Measurements from ENCODE around the gene TENT5A.

TENT5A gene

GRCh38 chr6:81770381-81770780, 17.9 kb upstream of the TENT5A start:
- no peak for DNase-seq

DNA sequence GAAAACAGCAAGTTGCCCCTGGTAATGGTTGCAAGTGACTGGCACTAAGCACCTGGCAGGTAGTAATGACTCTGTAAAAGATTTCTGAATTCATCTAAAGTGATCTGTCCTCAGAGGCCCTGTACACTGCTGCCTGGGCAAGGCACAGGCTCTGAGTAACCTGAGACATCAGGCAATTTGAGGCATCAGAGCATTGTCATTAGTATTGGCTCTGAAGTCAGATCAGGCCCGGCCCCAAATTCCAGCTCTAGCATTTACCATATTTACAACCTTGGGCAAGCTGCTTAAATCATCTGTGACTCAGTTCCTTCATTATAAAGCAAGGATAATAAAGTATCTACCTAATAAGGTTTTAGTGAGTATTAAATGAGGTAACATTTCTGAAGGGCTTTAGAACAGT, 17.3 kb upstream of the TENT5A start:
- DNase-seq: peak; percentile 55

GRCh38 chr6:81768150-81768942, 15.9 kb upstream of the TENT5A start:
- no peak for DNase-seq

DNA sequence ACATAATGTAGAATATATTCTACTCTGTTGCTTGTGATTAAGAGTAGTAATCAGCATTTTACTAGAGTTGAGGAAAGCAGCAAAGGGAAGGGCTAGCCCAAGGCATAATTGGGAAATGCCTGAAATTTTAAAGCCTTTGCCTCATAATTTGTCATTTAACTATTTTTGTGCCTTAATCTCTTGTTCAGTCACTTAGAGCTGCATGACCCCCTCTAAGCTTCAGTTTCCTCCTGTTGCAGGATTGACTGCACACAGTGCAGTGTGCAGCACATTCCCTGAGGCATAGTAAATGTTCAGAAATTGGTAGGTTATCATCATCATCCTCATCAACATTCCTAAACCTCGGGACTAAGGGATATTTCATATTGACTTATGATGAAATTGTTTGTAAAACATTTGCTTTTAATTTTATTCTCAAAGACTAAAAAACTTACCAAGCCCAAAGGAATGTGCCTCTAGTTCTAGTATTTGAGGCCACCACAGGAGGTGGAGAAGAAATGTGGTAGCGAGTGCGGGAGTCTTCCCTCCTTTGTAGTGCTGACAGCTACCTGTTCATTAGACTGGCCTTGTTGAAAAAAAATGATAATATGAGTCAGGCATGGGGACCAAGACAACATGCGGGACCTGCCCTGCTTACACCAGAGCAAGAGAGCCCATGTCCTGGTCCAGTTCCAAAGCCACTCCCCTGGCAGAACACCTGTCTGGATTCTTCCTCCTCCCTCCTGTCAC, 14.8 kb upstream of the TENT5A start:
- DNase-seq: no peak

- DNase-seq: no peak
Observed at GRCh38 chr6:81766482-81767069, 14.1 kb upstream of the TENT5A start.

DNA sequence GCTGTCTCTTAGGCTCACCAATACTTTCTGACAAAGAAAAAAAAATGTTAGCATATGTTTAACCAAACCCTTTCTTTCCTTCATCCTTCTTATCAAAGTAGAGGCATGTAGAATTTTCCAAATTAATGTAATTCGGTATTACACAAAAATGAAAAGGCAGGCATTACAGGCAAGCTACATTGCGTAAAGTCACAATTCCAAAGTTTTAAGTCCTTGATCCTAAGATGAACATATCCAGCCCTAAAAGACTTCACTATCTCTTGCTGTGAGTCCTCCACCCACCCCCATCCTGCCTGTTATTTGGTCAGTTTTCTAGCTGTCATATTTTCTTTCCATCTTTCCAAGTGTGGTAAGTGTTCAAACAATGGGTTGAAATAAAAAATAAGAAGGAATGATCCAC, 12.1 kb upstream of the TENT5A start:
- DNase-seq: no peak

GRCh38 chr6:81763968-81764367, 11.5 kb upstream of the TENT5A start:
- DNase-seq: no peak

- no peak for DNase-seq
Observed at GRCh38 chr6:81763051-81763450, 10.6 kb upstream of the TENT5A start.

GRCh38 chr6:81762606-81763005, 10.1 kb upstream of the TENT5A start:
- DNase-seq: no peak

GRCh38 chr6:81762132-81762531, 9.7 kb upstream of the TENT5A start:
- no peak for DNase-seq

DNA sequence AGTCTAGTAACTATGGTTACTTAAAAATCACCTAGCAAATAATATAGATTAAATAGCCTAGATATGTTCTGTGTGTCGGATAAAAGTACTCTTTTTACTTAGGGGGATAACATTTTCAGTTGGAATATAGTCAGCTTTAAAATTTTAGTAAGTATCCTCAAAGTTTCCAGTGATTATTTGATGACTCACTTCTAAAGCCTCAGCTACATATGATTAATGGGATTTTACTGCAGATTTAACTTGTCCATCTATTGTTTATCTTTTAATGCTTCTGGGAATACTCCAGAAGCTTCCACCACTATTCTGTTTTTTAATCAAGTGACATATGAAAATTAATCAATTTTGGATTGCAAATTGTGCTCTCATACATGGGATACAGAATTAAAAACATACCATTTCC, 8.7 kb upstream of the TENT5A start:
- DNase-seq: no peak

GRCh38 chr6:81759782-81760181, 7.3 kb upstream of the TENT5A start:
- no peak for DNase-seq

- no peak for DNase-seq
Observed at GRCh38 chr6:81758221-81758620, 5.7 kb upstream of the TENT5A start.

DNA sequence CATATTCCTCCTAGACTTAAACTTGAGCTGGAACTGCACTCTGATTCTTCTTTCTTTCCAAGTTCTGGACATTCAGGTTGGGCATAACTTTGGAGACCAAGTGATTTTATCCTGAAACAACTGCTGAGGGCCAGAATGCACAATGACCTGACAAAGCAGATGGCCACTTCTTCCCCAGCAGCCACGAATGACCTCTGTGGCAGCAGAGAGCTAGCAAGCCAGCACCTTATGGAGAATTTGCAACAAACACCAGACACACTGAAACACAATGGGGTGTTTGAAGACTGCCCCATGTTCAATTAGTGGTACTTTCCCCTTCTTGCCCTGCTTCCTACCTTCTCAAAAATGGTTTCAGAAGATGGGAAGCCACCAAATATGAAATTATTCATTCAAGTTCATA, 4.2 kb upstream of the TENT5A start:
- DNase-seq: no peak

GRCh38 chr6:81755551-81755950, 3.1 kb upstream of the TENT5A start:
- DNase-seq: no peak

DNA sequence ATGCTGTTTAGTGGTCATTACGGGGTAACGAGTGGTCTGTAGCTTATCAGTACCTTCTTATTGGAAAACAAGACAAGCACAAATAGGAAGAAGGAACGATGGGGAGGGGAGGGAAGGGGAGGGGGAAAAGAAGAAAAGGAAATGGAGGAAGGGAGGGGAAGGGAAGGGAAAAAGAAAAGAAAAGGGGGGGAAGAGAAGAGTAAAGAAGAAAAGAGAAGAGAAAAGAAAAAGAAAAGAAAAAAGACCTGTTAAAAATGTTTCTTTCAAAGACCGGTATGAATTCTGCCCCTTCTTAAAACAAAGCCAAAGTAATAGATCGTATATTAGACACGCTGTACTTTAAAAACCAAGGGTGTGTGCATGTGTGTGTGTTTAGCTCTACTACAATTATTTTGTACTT, 2.4 kb upstream of the TENT5A start:
- no peak for DNase-seq

DNA sequence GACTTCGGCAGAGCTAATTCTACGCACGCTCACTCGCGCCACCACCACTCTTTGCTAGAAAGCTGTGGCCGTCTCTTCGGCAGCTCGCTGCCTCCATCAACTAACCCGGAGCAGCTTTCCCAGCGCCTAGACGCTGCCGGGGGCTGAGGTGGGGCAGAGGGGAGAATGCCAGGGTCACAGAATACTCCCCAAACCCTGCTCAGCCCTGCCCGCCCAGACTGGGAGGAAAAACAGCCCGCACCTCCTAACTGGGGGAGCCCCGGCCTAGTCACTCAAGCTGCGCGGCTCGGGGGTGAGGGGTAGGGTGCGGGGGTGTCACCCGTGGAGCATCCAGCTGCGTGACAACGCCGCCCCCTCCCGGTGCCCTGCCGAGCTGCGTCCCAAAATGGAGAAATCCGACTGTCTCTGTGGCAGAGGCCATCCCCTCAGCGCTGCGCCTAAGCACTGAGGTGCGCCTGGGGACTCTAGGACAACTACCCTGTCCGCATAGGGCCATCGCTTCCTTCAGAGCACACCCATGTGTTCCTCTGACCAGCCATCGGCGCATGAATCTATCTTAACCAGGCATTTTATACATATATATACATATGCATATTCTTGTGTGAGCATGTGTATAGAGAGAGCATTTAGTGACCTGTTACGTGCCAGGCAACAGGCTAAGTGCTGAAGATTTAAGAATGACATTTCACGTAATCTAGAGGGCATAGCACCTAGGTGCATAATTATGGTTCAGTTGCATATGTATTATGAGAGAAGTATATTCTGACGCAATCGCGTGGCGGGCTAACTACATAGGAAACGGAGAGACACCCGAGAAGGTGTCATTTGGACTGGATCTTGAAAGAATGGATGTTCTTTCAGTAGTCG, 1.5 kb upstream of the TENT5A start:
- DNase-seq: peak; percentile 35

DNA sequence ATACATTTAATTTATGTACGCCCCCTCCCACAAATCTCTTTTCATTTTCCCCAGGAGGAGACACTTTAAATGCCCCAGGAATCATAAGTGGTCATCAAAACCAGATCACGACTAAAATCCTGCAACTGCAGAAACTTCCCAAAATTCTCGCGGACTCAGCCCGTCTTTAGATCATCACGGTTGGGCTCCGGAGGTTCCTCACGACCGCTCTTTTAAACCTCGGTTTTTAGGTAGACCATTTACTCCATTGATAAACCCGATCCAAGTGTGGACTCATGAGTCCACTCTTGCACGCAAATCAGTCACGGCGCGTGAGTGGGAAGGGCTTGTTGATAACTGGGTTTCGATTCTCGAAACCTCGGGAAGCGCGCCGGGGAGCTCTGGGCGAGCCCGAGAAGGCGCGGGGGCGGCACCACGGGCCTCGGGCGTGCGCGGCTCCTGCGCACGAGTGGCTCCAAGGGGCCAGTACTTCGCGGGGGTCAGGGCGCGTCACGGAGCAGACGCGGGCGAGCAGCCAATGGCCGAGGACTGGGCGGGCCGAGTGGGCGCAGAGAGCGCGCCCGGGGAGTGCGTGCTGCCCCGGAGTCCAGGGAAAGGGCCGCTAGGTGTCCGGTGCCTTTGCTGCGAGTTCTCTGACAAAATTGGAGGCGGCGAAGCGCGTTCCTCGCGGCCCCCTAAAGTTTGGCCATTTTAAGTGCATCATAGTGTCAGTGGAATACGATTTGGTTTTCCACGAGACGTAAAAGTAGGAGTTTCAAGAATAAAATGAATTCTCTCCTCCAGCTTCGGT, 635 bp upstream of the TENT5A start:
- DNase-seq: no peak

DNA sequence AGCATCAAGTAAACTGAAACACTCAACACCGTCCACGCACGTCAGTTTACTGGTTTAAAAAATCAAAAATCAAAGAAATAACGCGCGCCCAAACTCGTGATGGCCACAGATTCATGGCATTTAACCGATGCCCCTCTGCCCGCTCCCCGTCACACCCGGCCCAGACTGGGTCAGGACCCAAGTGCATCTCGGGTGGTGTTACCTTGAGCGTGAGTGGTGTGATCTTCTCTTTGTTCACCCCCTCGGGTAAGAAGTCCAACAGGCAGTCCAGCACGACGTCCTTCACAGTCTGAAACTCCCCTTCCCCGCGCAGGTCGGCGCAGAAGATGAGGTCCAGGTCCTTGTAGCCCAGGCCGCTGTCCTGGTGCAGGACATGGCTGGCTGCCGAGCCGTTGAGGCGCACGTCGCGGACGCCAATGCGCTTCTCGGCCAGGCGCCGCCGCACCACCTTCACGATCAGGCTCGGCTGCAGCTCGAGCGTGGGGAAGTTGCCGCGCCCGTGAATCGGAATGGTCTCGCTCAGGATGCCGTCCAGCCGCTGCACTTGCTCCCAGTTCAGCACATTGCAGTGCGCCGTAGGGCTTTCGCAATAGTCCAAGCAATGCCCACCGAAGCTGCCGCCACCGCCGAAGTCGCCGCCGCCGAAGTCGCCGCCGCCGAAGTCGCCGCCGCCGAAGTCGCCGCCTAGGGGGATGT, 945 bp downstream of the TENT5A start:
- no peak for DNase-seq

GRCh38 chr6:81750681-81751387, 1.6 kb downstream of the TENT5A start:
- no peak for DNase-seq

- DNase-seq: no peak
Observed at GRCh38 chr6:81750200-81750599, 2.3 kb downstream of the TENT5A start.

Data from NCI-H1436 treated with DMSO at 0.1 percent for 48 hours (cell line).